GM18873 (cell line): ENCODE measurements around the gene CELF4.

Experiments
- ATAC-seq: cut with Tn5 transposase; IDR thresholded peaks from one replicate; pipeline ENCODE4 v1.9.1; 2021; ENCODE audit warnings: mild to moderate bottlenecking, moderate library complexity, moderate number of reproducible peaks; ENCODE audit not compliant: unreplicated experiment, low FRiP score

Gene CELF4

DNA sequence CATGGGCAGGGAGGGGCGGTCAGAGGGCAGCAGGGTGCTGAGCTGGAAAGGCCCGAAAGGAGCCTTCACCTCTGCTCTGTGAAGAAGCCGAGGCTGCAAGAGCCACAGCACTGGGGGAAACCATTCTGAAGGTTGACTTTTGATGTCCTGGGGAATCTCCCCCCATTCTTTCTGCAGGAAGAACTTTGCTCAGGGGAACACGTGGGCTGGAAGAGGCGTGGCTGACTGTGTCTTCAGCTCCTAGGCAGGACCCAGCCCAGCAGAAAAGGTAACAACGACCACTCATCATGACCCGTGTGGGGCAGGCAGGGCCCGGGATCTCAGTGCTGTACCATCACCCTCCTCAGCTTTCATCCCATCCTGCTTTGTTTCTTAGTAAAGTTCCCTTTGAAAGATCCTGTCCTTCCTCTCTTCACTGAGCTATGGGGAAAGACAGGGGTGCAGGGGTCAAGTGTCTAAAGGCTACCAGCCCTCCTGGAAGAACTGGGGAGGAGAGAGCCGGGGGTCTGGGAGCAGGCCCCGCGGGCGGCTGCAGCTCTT, 312.7 kb downstream of the CELF4 start:
- ATAC-seq = no peak

DNA sequence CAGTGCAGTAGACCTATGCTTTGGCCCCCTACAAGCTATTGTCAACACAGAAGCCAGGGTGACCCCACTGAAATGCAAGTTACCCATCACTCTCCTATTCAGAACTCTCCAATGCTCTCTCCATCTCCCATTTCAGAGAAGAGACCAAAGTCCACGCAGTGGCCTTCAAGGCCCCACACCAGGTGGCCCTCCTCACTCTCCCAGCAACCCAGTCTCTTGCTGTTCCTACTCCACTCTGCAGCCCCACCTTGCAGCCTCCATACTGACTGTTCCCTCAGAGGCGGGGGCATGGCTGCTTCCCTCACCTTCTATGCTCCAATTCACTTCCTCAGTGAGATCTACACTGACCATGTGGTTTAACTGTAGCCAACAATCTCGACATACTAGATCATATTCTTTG, 313.3 kb downstream of the CELF4 start:
- ATAC-seq = no peak

DNA sequence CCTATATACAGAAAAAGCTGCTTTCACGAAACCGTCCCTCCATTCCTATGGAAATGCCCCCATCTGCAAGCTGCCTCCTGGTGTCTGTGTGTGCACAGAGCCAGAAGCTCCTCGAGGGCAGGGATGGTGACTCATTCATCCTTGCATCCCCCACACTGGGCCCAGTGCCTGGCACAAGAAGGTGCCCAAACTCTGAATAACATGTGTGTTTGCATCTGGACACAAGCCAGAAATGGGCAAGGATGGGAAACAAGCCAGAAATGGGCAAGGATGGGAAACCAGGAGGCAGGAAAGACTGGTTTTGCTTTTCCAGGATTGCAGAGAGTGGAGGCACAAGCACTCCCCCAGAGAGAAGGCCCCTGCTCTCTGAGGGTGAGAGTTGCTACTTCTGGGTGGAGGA, 313.9 kb downstream of the CELF4 start:
- ATAC-seq = no peak

DNA sequence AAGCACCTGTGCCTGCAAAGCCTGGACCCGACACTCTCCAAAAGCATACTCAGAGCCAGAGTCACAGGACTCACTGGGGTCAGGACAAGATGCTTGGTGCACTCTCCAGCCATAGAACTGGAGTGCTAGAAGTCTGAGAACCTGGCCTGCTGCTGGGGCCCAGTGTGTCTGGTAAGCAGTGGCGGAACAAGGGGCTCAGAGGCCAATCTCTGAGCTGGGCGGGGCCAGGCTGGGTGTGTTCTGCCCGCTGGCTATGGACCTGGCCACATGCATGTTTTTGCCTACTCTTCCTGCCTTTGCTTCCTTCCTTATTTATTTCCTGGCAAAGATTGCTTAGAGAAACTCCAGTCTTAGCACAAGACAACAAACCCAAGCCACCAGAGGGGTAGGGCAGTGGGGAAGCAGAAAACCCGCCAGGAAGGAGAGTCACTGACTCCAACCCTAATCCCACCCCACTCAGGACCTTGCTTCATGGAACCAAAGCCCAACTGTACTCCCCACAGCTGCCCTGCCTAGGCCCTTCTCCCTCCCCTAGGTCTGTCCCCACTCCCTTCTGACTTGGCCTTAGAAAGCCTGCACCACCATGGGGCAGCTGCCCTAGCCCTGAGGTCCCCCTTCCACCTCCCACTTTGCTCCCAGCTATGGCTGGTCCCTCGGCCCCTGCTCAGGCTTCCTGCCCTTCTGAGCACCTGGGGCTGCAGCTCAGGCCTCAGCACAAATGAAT, 315.5 kb downstream of the CELF4 start:
- ATAC-seq = no peak

DNA sequence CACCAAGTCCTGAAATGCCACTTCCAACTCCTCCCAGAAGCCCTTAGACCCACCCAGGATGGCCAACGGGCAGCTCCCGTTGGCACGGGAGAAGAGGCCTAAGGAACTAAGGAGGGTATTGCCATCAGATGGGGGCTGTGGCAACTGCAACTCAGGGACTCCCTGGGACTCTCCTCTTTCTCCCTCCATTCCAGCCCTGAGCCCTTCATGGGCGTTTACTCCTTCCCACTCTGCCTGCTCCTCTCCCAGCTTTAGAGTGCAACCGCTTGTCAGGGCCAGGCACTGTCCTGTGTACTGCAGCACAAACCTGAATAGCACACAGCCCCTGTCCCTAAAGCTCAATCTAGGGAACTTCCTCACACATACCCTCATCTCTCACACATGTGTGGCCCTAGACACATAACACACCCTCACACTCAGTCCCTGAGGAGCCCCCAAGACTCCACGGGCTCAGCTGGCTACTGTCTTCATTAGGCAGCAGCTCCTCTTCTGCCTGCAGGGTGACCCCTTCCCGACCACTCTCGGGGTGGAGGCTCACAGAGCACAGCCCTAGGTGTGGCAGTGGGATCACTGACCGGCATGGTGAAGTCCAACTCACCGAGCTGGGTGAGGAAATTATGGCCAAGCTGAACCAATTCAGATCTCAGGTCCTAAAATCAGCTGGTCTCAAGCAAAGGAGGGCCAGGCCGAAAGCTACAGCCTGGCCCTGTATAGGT, 316.3 kb downstream of the CELF4 start:
- ATAC-seq = no peak

DNA sequence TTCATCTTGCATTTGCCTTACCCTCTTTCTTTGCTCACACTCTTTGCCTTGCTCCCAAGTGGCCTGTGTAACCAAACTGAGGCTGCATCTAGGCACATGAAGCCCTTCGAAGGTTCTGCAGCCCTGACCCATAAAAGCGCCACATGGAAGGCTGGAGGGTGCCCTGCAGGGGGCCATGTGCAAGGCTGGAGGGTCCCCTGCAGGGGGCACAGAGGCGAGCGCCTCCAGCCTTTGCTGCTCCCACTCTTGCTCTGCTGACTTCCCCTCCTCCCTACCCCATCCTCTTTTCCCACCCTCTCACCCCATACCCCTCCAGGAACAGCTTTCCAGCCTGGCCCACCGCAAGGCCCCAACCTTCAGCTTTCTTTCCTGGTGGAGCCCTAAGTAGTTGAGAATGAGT, 317.3 kb downstream of the CELF4 start:
- ATAC-seq = no peak

DNA sequence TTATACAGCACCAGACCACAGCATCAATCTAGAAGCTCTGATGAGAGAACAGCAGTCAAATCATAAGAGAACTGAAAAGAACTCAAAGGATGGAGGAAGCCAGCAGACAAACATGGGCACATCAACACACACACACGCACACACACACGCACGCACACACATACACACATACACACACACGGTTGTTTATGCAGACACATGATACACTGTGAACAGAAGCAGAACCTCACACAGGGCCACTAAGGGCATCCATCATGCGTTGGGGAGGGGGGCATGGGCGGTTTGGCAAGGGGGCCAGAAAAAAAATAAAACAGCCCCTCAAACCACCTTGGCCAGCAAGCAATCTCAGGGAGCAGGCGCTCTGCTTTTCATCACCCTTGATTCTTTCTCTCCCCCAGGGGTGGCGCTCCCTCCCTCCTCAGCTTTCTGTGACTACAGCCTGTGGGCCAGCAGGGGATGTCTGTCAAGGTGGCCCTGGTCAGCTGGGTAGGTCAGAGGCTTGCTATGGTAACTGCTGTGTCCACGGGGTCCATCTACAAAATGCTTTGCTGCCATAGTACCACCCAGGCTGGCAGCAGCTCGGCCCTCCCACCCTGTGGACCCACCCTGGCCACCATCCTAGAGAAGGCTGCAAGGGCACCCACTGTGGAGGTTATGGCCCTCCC, 318.0 kb downstream of the CELF4 start:
- ATAC-seq = no peak

DNA sequence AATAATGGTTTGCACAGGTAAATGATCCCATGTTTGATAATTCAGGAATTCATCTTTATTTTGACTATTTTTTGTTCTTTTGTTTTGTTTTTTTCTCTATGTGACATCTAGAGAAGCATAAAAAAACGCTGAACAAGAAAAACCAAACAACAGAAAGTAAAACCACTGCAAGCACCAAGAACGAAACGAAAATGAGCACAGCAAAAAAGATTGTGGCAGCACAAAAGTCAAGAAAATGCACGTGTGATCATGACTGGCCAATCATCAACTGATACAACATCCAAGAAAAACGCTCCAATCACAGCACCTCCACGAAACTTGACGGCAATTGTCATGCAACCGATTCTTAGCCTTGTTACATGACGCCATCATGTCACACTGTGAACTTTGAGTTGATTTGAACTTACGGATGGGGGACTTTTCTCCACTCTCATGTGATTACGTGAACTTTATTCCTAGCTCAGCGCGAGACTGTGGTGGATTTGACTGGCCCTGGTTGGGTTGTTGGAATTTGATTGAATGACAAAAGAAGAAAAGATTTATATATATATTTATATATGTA, 318.7 kb downstream of the CELF4 start:
- ATAC-seq = no peak

DNA sequence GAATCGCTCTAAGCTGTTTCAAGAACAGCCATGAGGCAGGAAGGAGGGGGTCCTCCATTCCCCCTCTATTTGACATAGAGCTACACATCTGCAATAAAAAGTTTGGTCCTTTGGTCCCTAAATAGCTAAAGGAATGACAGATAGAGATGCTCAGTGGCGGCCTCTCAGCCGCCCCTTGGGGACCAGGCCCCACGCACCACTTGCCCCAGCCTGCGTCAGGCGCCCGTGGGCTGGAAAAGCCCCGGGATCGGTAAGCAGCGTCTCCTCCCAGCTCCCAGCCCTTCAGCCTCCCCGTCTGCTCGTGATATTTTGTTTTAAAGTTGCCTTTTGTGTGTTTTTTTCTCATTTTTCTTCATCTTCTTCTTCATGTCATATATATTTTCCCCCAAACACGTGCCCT, 321.0 kb downstream of the CELF4 start:
- ATAC-seq = no peak

DNA sequence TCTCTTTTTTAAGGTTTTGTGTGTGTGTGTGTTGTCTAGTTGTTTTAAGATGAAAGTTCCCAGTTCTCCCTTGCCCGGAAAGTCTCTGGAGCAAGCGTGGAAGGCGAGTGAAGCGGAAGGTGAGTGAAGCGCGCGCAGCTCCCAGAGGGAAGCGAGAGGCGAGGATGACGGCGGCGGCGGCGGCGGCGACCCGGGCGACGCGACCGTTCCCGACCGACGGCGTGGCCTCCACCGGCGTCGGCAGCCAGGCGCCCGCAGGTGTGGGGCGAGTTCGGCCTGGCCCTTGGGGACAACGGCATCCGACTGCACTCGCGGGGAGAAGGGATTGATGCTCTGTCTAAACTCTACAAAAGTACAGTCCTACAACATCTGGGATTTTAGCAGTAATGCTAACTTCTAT, 321.9 kb downstream of the CELF4 start:
- ATAC-seq = no peak

DNA sequence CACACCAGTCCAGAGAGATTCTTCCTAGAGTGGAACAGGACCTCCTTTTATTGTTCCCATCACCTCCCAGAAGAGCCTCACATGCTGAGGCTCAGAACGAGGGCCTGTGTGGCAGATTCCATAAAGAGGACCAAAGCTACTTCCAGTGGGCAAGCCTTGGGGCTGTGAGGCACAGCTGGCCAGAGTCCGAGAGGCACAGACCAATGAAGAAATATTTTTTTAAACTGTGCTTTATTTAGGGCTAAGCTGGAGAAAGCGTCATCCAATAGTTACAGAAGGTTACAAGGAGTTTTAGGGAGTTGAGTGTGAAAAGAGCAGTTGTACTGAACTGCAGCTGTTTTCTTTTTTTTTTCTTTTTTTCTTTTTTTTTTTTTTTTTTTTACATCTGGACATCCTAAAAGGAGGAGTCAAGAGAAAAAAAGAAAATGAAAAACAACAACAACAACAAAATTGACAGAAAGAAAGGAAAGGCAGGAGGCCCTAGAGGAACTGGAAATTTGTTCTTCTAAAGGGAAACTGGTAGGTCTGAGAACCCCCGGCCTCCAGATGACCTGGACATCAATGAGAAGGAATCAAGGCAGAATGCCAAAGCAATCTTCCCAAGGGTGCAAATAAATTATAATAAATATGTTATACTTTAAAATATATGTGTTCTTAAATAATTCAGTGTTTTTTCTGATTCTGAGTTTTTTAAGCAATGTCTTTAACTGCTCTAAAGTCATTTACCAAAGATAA, 322.6 kb downstream of the CELF4 start:
- no peak for ATAC-seq

DNA sequence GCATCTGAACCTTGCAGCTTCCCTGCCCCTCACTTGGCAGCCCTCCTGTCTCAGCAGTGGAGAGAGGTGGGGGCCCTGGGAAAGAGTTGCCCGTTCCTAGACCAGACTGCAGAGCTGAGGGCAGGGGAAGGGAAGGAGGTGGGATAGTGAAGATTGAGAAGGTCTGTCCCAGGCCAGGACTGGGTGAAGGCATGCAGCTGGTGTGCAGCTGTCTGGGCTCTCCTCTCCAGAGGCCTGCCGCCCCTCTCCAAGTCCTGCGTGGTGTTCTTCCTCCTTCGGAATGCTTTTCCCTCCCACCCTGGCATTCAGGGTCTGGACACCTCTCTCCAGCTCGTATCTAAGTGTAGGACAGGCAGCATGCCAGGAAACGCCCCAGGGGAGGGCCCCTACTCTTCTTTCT, 323.5 kb downstream of the CELF4 start:
- no peak for ATAC-seq

DNA sequence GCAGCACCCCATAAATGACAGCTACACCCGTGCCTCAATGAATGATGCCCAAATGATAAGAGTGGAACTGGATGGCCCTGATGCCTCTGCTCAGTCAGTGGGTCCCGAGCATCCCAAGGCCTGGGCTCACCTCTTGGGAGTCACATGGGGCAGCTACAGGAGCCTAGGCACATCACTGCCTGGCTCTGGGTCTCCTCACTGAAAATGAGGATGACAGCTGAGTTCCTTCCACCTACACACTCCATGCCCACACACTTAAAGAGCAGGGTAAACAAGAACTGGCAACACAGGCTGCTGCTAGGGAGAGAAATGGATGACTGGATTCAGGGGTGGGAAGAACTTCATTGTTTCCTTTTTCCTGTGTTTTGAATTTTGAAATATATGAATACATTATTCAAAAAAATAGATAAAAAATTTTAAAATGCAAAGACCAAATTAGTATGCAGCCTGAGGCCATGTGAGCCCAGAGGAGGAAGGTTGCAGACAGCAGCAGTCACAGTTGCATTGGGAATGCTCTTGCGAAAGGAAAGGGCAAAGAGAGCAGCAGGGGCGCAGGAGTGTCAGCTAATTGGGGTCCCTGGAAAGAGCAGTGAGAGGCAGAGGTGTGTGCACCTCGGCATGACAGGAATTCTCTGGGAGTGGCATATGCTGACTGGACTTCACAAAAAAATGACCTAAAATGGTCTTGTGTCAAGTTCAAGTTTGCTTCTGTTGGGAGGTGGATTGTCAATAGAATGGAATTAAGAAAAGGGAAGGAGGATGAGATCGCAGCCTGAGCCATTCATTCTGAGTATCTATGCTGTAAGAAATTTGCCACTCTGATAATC, 327.1 kb downstream of the CELF4 start:
- no peak for ATAC-seq

DNA sequence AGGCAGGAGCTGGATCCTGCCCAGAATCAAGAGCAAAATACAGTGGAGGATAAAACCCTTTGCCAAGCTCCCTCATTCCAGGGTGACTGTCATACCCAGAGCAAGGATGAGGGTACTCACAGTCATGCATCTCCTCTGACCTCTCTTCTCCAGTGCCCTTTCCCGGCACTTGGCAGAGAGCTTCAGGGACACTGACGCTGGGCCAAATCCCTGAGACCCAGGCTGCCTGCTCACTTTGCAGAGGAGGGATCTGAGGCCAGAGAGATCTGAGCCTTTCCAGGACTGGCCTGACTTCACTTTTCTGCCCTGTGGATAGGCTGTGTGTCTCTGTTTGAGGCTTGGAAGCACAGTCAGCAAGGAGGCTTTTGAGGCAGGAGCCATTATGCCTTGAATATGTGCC, 330.0 kb downstream of the CELF4 start:
- no peak for ATAC-seq

DNA sequence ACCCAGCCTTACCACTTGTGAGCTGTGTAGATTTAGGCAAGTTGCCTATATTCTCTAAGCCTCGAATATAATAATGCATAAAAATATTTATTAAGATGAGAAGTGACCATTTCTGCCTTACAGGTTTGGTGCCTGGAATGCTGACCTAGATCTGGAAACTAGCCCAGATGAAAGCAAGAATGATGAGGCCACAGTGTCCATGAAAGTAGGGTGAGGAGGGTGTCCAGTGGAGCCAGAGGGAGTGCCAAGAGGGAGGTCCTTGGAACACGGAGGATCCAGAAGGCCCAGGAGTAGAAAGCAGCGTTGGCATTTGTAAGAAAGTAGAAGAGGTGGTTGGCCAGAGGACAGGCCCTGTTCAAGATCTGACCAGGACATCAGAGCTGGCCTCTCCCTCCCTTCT, 334.3 kb downstream of the CELF4 start:
- ATAC-seq = no peak

DNA sequence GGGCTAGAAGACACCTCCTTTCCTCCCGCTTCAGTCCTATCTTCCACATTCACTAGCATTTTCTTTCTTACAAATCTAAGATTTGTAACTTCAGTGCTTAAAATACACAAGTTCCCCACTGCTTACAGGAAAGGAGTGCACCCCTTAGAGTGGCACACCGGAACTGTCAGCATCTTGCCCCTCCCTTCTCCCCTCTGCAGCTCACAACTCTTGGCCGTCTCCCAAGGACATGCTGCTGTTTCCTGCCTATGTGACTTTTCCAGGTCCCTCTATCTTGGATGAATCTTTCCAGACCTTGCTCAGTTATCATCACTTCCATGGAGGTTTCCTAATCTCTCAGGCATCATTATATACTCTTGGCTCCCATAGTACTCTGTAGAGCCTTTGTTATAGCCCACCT, 334.8 kb downstream of the CELF4 start:
- ATAC-seq = no peak

DNA sequence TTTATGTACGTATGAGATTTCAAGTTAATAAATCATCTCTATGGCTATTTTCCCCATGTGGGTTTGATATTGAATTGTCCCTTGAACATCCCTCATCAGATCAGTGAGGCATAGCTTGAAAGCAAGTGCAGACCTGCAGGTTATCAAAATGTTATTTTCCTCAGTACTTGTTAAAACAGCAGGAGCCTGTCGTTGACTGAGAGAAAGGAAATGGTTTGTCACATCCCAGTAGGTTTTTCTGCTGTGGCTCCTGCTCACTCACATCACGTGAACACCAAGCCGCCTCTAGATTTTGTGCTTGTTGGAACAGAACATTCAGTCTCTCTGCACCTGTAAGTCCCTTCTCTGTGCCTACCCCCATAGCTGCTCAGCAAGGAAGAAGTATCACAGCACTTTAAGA, 340.3 kb downstream of the CELF4 start:
- no peak for ATAC-seq

DNA sequence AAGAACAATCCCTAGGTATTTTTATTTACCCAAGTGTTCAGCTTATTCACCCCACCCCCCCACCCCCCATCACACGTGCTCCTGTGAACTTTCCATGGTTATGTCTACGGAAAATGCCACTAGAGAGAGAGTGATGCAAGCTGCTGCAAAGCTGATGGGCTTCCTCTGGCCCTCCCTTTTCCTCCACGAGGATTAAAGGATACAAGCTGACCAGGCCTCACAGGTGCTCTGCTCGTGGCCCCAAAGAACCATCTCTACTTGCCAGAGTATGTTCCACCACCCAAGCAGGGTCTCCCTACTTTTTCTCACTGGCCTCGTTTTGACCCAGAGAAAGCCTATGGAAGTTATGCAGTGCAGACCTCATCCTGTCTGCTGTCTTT, 342.6 kb downstream of the CELF4 start:
- ATAC-seq = no peak

DNA sequence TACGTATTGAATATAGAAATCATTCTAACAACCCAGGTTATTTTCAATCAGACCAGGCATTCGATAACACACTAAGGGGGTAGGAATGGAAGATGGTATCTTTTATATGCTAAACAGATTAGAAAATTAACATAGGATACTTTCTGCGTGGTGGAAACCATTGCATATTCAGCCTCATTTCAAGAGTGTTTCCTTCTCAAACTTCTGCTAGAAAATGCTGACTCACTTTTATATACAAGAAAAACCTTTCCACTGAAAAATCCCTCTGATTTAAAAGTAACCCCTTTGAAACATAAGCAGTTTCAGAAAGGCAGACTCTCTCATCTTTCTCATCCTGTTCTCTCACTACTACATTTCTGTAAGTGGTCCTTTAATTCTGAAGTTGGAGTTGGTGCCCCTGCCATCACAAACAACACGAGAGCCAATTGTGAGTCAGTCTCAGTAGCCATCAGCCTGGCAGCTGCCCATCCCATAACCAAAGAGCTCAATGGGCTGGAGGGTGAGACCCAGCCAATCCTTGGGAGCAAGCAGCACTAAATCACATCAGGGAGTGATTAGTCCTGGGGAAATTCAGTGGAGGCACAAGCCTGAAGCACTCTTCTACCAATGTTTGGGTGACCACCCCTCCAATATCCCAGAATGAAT, 343.1 kb downstream of the CELF4 start:
- ATAC-seq = no peak
